Right lobe of liver (tissue), 6 donors: Measurements from ENCODE around the gene GSTP1. TPM values are rescaled to one million over a fixed set of nuclear protein-coding genes. Genes with fewer than 3 reads are reported as not detected.
"Not testable (repeated sequence)": the region's sequence is repeated elsewhere in the genome, so short reads cannot be mapped to it uniquely, and the experiment has no call there.

ENCODE experiments used
- ATAC-seq, 4 donors: fragments of 200-7000 bp; cut with Tn5 transposase; one replicate each; pipeline ENCODE4 v1.9.1; 2020; ENCODE audit warnings: mild to moderate bottlenecking in 4 of 4, moderate library complexity in 4 of 4
- DNase-seq, 3 donors: peaks; one replicate each; pipeline ENCODE4 v3.0.0-alpha.2; 2020
- H3K27ac ChIP-seq, 3 donors: fragments of 200-600 bp; one replicate each; pipeline ENCODE4 v1.8.0; 2022
- H3K27me3 ChIP-seq, 2 donors: fragments of 200-600 bp; one replicate each; pipeline ENCODE4 v1.8.0; 2022
- H3K36me3 ChIP-seq, 4 donors: fragments of 200-600 bp; sonication (generic) in 1 of 4; one replicate each; pipeline versions ENCODE4 v1.5.1 to v1.8.0; 2017 to 2022; ENCODE audit warnings: control low read depth in 1 of 4
- H3K4me1 ChIP-seq, 4 donors: fragments of 200-600 bp; sonication (generic) in 1 of 4; one replicate each; pipeline versions ENCODE4 v1.5.1 to v1.8.0; 2017 to 2022; ENCODE audit warnings: control low read depth in 1 of 4
- H3K4me3 ChIP-seq, 3 donors: fragments of 200-600 bp; one replicate each; pipeline ENCODE4 v1.8.0; 2022
- H3K9me3 ChIP-seq, 4 donors: fragments of 200-600 bp; sonication (generic) in 1 of 4; one replicate each; pipeline versions ENCODE4 v1.5.1 to v1.8.0; 2017 to 2022; ENCODE audit warnings: control low read depth in 1 of 4
- POLR2A ChIP-seq: fragments of 450-650 bp; IDR thresholded peaks from one replicate; pipeline ENCODE4 v1.6.1; 2017; ENCODE audit warnings: antibody characterized with exemption, mild to moderate bottlenecking
- WGBS: methylation state at CpG from one replicate; pipeline ENCODE4 v1.1.6; 2018; ENCODE audit warnings: low coverage, low lambda C conversion rate; ENCODE audit not compliant: insufficient coverage; ENCODE audit errors: missing lambda C conversion rate; 5-methylcytosine and 5-hydroxymethylcytosine counted together
- intact Hi-C, 2 donors: fragments of 100-400 bp; cut with DNase I; formaldehyde crosslinking; loops; one replicate each; pipeline versions ENCODE4 v1.11.2 to v1.14.1; 2022
- total RNA-seq, 6 experiments: library from RNA; depleted of rRNA in 2 of 6; stranded (reverse); fragments of >200 nt in 2 of 6; fragmentation: NEBNext Ultra II Directional in 3 of 6; extraction: Animal tissue kit (Norgen Biotek cat#: 25700) in 3 of 6; gene quantifications; one replicate each; pipeline versions ENCODE4 v1.1.0 to v1.2.4, GENCODE V29; 2016 to 2023
- TF ChIP-seq, protein P1 (sequence below), 4 donors: fragments of 200-600 bp in 3 of 4; fragments of 450-650 bp in 1 of 4; IDR thresholded peaks; one replicate each; pipeline versions ENCODE4 v1.5.1 to v1.8.0; 2016 to 2022; ENCODE audit warnings: antibody characterized with exemption in 4 of 4, mild to moderate bottlenecking in 2 of 4
- donor health status: DM: no; HTN: yes; CAD: no.
- donor health status: DM: no; HTN: no; CAD: no.
- donor health status: DM: no; HTN: no; CAD: no.
- donor health status: DM: no; HTN: yes; CAD: no.
- donor health status: DM: no; HTN: yes; CAD: no.

The GSTP1 gene
- total RNA-seq, 6 experiments from 2014 or later = 16.6 to 51.4 (median 32.3) TPM

DNA sequence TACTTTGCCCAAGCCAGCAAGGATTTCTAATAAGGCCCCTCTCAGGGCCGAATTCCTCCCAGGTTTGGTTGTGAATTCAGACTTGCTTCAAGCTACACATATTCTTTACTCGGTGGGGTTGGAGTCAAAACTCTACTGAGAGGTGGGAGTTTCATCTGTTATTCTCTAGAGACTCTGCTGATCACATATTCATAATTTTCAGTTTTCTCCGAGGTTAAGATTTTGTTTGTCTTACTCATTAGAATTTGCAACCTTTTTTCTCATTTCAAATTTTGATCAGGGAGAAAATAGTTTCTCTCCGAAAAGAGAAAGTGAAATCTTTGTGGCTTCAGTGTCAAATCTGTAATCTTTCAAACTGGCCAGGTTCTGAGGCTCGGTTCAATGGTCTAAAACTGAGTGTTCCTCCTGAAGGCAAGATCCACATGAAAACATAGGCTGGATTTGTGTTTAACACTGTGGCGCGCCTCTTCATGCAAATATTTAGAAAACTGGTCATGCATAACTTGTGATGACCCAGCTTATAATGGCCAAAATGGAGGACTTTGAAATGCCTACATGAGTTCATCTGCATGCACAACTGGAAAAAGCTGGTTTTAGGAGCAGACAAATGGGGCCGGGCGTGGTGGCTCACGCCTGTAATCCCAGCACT lies 21.5 kb upstream of the GSTP1 start:
- ATAC-seq = peak in 1 of 4 donors; percentile 29
- Histone ChIP-seq H3K9me3 (no peaks in the 10 kb centered on the region), H3K4me3 (no peak overlapping the region), H3K27ac (peak overlapping the region in 1 of 3 donors; percentile 21), H3K4me1 (peaks cover 0 to 7% (median 0%) of the 10 kb centered on the region in 4 donors), H3K36me3 (no peaks in the 10 kb centered on the region), H3K27me3 (no peaks in the 10 kb centered on the region)
- 46% methylated on average over 6 of the region's 10 CpGs for WGBS
- intact Hi-C loops = no loop called here
- DNase-seq = no peak
- TF ChIP-seq, protein P1, sequence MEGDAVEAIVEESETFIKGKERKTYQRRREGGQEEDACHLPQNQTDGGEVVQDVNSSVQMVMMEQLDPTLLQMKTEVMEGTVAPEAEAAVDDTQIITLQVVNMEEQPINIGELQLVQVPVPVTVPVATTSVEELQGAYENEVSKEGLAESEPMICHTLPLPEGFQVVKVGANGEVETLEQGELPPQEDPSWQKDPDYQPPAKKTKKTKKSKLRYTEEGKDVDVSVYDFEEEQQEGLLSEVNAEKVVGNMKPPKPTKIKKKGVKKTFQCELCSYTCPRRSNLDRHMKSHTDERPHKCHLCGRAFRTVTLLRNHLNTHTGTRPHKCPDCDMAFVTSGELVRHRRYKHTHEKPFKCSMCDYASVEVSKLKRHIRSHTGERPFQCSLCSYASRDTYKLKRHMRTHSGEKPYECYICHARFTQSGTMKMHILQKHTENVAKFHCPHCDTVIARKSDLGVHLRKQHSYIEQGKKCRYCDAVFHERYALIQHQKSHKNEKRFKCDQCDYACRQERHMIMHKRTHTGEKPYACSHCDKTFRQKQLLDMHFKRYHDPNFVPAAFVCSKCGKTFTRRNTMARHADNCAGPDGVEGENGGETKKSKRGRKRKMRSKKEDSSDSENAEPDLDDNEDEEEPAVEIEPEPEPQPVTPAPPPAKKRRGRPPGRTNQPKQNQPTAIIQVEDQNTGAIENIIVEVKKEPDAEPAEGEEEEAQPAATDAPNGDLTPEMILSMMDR (IDR thresholded peaks at IDR 0.05) = no peak

DNA sequence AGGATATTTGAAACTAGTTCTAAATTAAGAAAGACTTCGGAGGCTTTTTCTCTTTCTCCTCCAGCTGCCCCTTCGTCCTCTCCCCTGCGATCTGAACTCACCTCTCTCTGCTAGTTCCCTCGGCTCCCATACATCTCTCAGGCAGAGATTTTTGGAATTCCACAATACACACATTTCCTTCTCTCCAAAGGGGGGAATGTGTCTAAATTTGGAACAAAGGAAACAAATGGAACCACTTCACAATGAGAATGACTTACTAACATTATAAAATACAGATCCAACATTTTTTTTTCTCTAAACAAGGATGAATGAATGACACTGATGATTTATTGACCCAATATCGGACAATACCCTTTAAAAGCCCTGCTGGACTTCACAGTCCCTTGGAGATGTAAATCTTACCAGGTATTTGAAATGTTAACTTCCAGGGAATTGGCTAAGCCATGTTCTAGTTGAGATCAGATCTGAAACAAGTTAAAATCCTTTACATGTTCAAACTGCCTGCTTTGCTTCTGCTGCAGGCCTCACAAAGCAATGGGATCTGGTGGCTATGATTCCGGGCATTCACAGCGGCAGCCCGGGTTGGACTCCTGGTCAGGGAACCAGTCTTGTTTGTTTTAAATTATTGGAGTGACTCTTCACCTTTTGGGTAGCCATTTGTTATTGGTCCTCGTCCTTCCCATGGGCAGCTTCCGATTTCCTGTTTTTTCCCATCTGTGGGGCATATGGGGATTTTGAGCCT lies 20.5 kb upstream of the GSTP1 start:
- intact Hi-C loops = no loop called here
- Histone ChIP-seq H3K27ac (peak overlapping the region in 2 of 3 donors; percentile 56 to 67), H3K9me3 (no peaks in the 10 kb centered on the region), H3K36me3 (no peaks in the 10 kb centered on the region), H3K4me1 (peaks cover 0 to 5% (median 0%) of the 10 kb centered on the region in 4 donors), H3K4me3 (no peak overlapping the region), H3K27me3 (no peaks in the 10 kb centered on the region)
- DNase-seq (no peak), ATAC-seq (peak; percentile 29 to 75 (median 62))
- TF ChIP-seq, protein P1 (IDR thresholded peaks at IDR 0.05) = no peak
- no peak for TF ChIP-seq POLR2A
- WGBS = 61% methylated on average over 10 of the region's 10 CpGs

DNA sequence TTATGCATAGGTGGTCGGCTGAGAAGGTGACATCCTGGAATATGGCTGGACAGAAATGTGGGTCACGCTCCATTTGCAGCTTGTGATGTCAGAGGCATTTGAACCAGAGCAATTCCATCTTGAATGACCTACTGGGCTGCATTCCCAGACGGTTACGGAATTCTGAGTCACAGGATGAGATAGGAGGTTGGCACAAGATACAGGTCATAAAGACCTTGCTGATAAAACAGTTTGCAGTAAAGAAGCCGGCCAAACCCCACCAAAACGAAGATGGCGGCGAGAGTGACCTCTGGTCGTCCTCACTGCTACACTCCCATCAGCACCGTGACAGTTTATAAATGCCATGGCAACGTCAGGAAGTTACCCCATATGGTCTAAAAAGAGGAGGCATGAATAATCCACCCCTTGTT lies 19.9 kb upstream of the GSTP1 start:
- ATAC-seq = peak; percentile 67 to 80 (median 79)
- 19% methylated on average over 9 of the region's 11 CpGs for WGBS

DNA sequence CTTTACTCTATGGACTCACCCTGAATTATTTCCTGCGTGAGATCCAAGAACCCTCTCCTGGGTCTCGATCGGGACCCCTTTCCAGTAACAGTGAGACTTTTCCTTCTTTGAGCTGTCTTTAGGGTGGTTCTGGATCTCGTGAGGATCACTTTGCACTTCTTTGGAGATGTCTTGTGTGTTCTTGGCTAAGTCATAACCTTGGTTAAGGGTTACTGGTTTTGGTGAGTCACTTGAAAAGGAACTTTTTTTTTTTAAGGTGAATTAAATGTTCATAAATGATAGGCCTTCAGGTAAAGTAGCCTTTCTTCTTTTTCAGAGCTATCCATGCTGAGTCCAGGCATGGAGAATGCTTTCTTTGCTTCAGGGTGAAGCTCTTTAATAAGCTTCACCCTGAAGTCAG lies 19.4 kb upstream of the GSTP1 start:
- intact Hi-C loops = no loop called here
- WGBS = 89% methylated on average over 4 of the region's 4 CpGs
- Histone ChIP-seq H3K4me3 (no peak overlapping the region), H3K9me3 (no peaks in the 10 kb centered on the region), H3K36me3 (no peaks in the 10 kb centered on the region), H3K27ac (no peak overlapping the region), H3K27me3 (no peaks in the 10 kb centered on the region), H3K4me1 (peaks cover 0 to 4% (median 0%) of the 10 kb centered on the region in 4 donors)
- ATAC-seq = no peak
- TF ChIP-seq POLR2A = no peak
- TF ChIP-seq, protein P1 (IDR thresholded peaks at IDR 0.05) = no peak
- no peak for DNase-seq

More for the DNA sequence above, 19.9 kb upstream of the GSTP1 start:
- intact Hi-C loops, H3K27me3 ChIP-seq, H3K9me3 ChIP-seq, H3K4me3 ChIP-seq, H3K36me3 ChIP-seq, H3K4me1 ChIP-seq: not testable (repeated sequence)
- peak overlapping the region in 2 of 3 donors; percentile 56 to 67 for H3K27ac ChIP-seq
- DNase-seq = peak in 2 of 3 donors; percentile 60 to 76

DNA sequence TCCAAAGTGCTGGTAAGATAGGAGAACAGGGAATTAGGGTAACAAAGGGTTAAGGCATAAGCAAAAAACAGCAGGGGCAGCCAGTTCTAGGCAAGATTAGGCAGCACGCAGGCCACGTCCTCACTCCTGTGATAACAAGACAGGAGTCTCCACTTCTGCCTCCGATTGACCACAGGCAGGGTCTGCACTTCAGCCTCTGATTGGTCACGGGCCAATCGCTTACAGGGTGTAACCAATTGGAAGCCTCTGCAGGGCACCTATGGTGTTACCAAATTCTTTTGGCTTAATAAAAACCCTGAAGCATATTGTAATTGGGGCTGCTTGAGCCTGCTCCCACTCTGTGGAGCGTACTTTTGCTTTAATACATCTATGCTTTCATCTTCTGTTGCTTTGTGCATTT lies 12.2 kb upstream of the GSTP1 start:
- H3K27ac ChIP-seq = no peak overlapping the region
- TF ChIP-seq POLR2A = no peak
- TF ChIP-seq, protein P1 (IDR thresholded peaks at IDR 0.05) = no peak
- no peak for DNase-seq
- H3K27me3 ChIP-seq = no peaks in the 10 kb centered on the region
- 72% methylated on average over 3 of the region's 6 CpGs for WGBS
- ATAC-seq = no peak
- H3K4me3 ChIP-seq = no peak overlapping the region
- H3K4me1 ChIP-seq = no peaks in the 10 kb centered on the region
- H3K9me3 ChIP-seq = no peaks in the 10 kb centered on the region
- intact Hi-C loops = no loop called here
- H3K36me3 ChIP-seq = no peaks in the 10 kb centered on the region
